ENCODE data around the gene SPEF1.

Gene SPEF1

GRCh38 chr20:3813848-3814581 is 32.8 kb upstream of the SPEF1 start:
- Histone ChIP-seq H3K9ac (no peak overlapping the region), H3K9me3 (ENCODE audit: control insufficient read depth, low read length) (no peaks in the 10 kb centered on the region), H3K4me3 (ENCODE audit: low read depth, low read length) (no peak overlapping the region), H3K4me1 (peaks cover 25% of the 10 kb centered on the region), H3K27me3 (ENCODE audit: control insufficient read depth, insufficient read depth, low read length) (no peaks in the 10 kb centered on the region), H3K27ac (no peak overlapping the region), H3K79me2 (no peaks in the 10 kb centered on the region), H3K4me2 (ENCODE audit: low read length) (no peak overlapping the region), H3K36me3 (ENCODE audit: control insufficient read depth, insufficient read depth, low read length) (no peaks in the 10 kb centered on the region), H2AFZ (no peak overlapping the region)
- no peak for TF ChIP-seq CTCF (IDR thresholded peaks at IDR 0.05)

- Histone ChIP-seq H3K27me3 (ENCODE audit: control insufficient read depth, insufficient read depth, low read length) (no peaks in the 10 kb centered on the region), H3K9ac (no peak overlapping the region), H3K27ac (no peak overlapping the region), H3K9me3 (ENCODE audit: control insufficient read depth, low read length) (no peaks in the 10 kb centered on the region), H3K4me1 (peaks cover 20% of the 10 kb centered on the region), H2AFZ (peak overlapping the region; percentile 24), H3K79me2 (no peaks in the 10 kb centered on the region), H3K4me2 (ENCODE audit: low read length) (no peak overlapping the region), H3K4me3 (ENCODE audit: low read depth, low read length) (no peak overlapping the region), H3K36me3 (ENCODE audit: control insufficient read depth, insufficient read depth, low read length) (no peaks in the 10 kb centered on the region)
- TF ChIP-seq CTCF (IDR thresholded peaks at IDR 0.05) = no peak
Measured at GRCh38 chr20:3812975-3813847, 32.0 kb upstream of the SPEF1 start.

- H3K27ac ChIP-seq = peak overlapping the region; percentile 100
- peaks cover 27% of the 10 kb centered on the region for H3K4me1 ChIP-seq
- peak overlapping the region; percentile 90 for H2AFZ ChIP-seq
- H3K27me3 ChIP-seq (ENCODE audit: control insufficient read depth, insufficient read depth, low read length) = no peaks in the 10 kb centered on the region
- H3K4me2 ChIP-seq (ENCODE audit: low read length) = peak overlapping the region; percentile 46
- no peaks in the 10 kb centered on the region for H3K79me2 ChIP-seq
- no peaks in the 10 kb centered on the region for H3K9me3 ChIP-seq (ENCODE audit: control insufficient read depth, low read length)
- H3K9ac ChIP-seq = no peak overlapping the region
- peak overlapping the region; percentile 23 for H3K4me3 ChIP-seq (ENCODE audit: low read depth, low read length)
- TF ChIP-seq CTCF (IDR thresholded peaks at IDR 0.05) = no peak
- H3K36me3 ChIP-seq (ENCODE audit: control insufficient read depth, insufficient read depth, low read length) = no peaks in the 10 kb centered on the region
Measured at GRCh38 chr20:3812259-3812681, 31.0 kb upstream of the SPEF1 start.

GRCh38 chr20:3811467-3812258 is 30.4 kb upstream of the SPEF1 start:
- Histone ChIP-seq H3K27me3 (ENCODE audit: control insufficient read depth, insufficient read depth, low read length) (no peaks in the 10 kb centered on the region), H3K4me3 (ENCODE audit: low read depth, low read length) (peak overlapping the region; percentile 58), H3K79me2 (no peaks in the 10 kb centered on the region), H3K27ac (peak overlapping the region; percentile 100), H3K9me3 (ENCODE audit: control insufficient read depth, low read length) (no peaks in the 10 kb centered on the region), H2AFZ (peak overlapping the region; percentile 90), H3K9ac (peak overlapping the region; percentile 25), H3K36me3 (ENCODE audit: control insufficient read depth, insufficient read depth, low read length) (no peaks in the 10 kb centered on the region), H3K4me1 (peaks cover 33% of the 10 kb centered on the region), H3K4me2 (ENCODE audit: low read length) (peak overlapping the region; percentile 66)
- peak; percentile 6 for TF ChIP-seq CTCF (IDR thresholded peaks at IDR 0.05)

All from parathyroid adenoma (tissue), 2 donors.